ENCODE results near the gene NR4A2.

NR4A2 gene

GRCh38 chr2:156332534-156333273 is at the start of gene NR4A2:
NR4A2 (minus strand) TSS chr2:156332721; CDS start chr2:156330186, 2,535 bp downstream.
- DNase-seq (ENCODE audit: extremely low read depth in 1 of 2, low read depth in 1 of 2), result peak; percentile 79 to 82

- no peak for DNase-seq (ENCODE audit: extremely low read depth in 1 of 2, low read depth in 1 of 2)
These were observed 47.7 kb upstream of the NR4A2 start for GRCh38 chr2:156380117-156380645.

GRCh38 chr2:156379714-156380113 is 47.2 kb upstream of the NR4A2 start:
- DNase-seq (ENCODE audit: extremely low read depth in 1 of 2, low read depth in 1 of 2), result no peak

GRCh38 chr2:156379071-156379470 is 46.5 kb upstream of the NR4A2 start:
- no peak for DNase-seq (ENCODE audit: extremely low read depth in 1 of 2, low read depth in 1 of 2)

- no peak for DNase-seq (ENCODE audit: extremely low read depth in 1 of 2, low read depth in 1 of 2)
These were observed 34.2 kb upstream of the NR4A2 start for GRCh38 chr2:156366753-156367152.

GRCh38 chr2:156363141-156363540 is 30.6 kb upstream of the NR4A2 start:
- DNase-seq (ENCODE audit: extremely low read depth in 1 of 2, low read depth in 1 of 2), result no peak

- no peak for DNase-seq (ENCODE audit: extremely low read depth in 1 of 2, low read depth in 1 of 2)
These were observed 23.7 kb upstream of the NR4A2 start for GRCh38 chr2:156356014-156356754.

GRCh38 chr2:156352911-156353310 is 20.4 kb upstream of the NR4A2 start:
- no peak for DNase-seq (ENCODE audit: extremely low read depth in 1 of 2, low read depth in 1 of 2)

GRCh38 chr2:156350374-156351142 is 18.0 kb upstream of the NR4A2 start:
- no peak for DNase-seq (ENCODE audit: extremely low read depth in 1 of 2, low read depth in 1 of 2)

GRCh38 chr2:156349605-156350004 is 17.1 kb upstream of the NR4A2 start:
- DNase-seq (ENCODE audit: extremely low read depth in 1 of 2, low read depth in 1 of 2), result no peak

- DNase-seq (ENCODE audit: extremely low read depth in 1 of 2, low read depth in 1 of 2), result no peak
These were observed 16.6 kb upstream of the NR4A2 start for GRCh38 chr2:156349161-156349560.

- no peak for DNase-seq (ENCODE audit: extremely low read depth in 1 of 2, low read depth in 1 of 2)
These were observed 14.9 kb upstream of the NR4A2 start for GRCh38 chr2:156347431-156347830.

GRCh38 chr2:156346731-156347130 is 14.2 kb upstream of the NR4A2 start:
- DNase-seq (ENCODE audit: extremely low read depth in 1 of 2, low read depth in 1 of 2), result no peak

- no peak for DNase-seq (ENCODE audit: extremely low read depth in 1 of 2, low read depth in 1 of 2)
These were observed 13.1 kb upstream of the NR4A2 start for GRCh38 chr2:156345582-156345981.

GRCh38 chr2:156343940-156344301 is 11.4 kb upstream of the NR4A2 start:
- DNase-seq (ENCODE audit: extremely low read depth in 1 of 2, low read depth in 1 of 2), result no peak

- DNase-seq (ENCODE audit: extremely low read depth in 1 of 2, low read depth in 1 of 2), result no peak
These were observed 10.8 kb upstream of the NR4A2 start for GRCh38 chr2:156343096-156343939.

GRCh38 chr2:156342254-156343095 is 10.0 kb upstream of the NR4A2 start:
- DNase-seq (ENCODE audit: extremely low read depth in 1 of 2, low read depth in 1 of 2), result peak; percentile 80 to 82

- peak; percentile 83 to 90 for DNase-seq (ENCODE audit: extremely low read depth in 1 of 2, low read depth in 1 of 2)
These were observed 9.1 kb upstream of the NR4A2 start for GRCh38 chr2:156341452-156342253.
